ENCODE data around the gene SH2B3. TPM values are rescaled to one million over a fixed set of nuclear protein-coding genes. Genes with fewer than 3 reads are reported as not detected.
"Not testable (repeated sequence)": the region's sequence is repeated elsewhere in the genome, so short reads cannot be mapped to it uniquely, and the experiment has no call there.

The SH2B3 gene
- total RNA-seq, 1 donor from 2014 or later = 11.3 TPM

GRCh38 chr12:111389635-111390034, 16.1 kb upstream of the SH2B3 start:
- Mint-ChIP-seq H3K27me3 (ENCODE audit: low read depth) (no peaks in the 10 kb centered on the region), H3K9me3 (no peaks in the 10 kb centered on the region), H3K4me1 (peaks cover 7% of the 10 kb centered on the region), H3K4me3 (no peak overlapping the region), H3K36me3 (ENCODE audit: low read depth) (no peaks in the 10 kb centered on the region), H3K27ac (ENCODE audit: unreplicated experiment) (no peak overlapping the region)
- no peak for TF ChIP-seq CTCF (conservative IDR thresholded peaks at IDR 0.05)
- DNase-seq (ENCODE audit: low read depth, low spot score) = no peak

- H3K27me3 Mint-ChIP-seq (ENCODE audit: low read depth) = no peaks in the 10 kb centered on the region
- no peaks in the 10 kb centered on the region for H3K9me3 Mint-ChIP-seq
- H3K27ac Mint-ChIP-seq (ENCODE audit: unreplicated experiment) = no peak overlapping the region
- no peaks in the 10 kb centered on the region for H3K36me3 Mint-ChIP-seq (ENCODE audit: low read depth)
- TF ChIP-seq CTCF (conservative IDR thresholded peaks at IDR 0.05) = no peak
- peaks cover 7% of the 10 kb centered on the region for H3K4me1 Mint-ChIP-seq
- no peak for DNase-seq (ENCODE audit: low read depth, low spot score)
- no peak overlapping the region for H3K4me3 Mint-ChIP-seq
Measured at GRCh38 chr12:111390910-111391309, 14.8 kb upstream of the SH2B3 start.

- Mint-ChIP-seq H3K27ac (ENCODE audit: unreplicated experiment) (no peak overlapping the region), H3K4me3 (no peak overlapping the region), H3K36me3 (ENCODE audit: low read depth) (no peaks in the 10 kb centered on the region), H3K9me3 (no peaks in the 10 kb centered on the region), H3K4me1 (no peaks in the 10 kb centered on the region), H3K27me3 (ENCODE audit: low read depth) (no peaks in the 10 kb centered on the region)
- TF ChIP-seq CTCF (conservative IDR thresholded peaks at IDR 0.05) = no peak
- DNase-seq (ENCODE audit: low read depth, low spot score) = no peak
Measured at GRCh38 chr12:111393700-111394300, 11.9 kb upstream of the SH2B3 start.

GRCh38 chr12:111394480-111394879, 11.2 kb upstream of the SH2B3 start:
- Mint-ChIP-seq H3K4me1 (no peaks in the 10 kb centered on the region), H3K4me3 (no peak overlapping the region), H3K27ac (ENCODE audit: unreplicated experiment) (no peak overlapping the region), H3K9me3 (no peaks in the 10 kb centered on the region), H3K36me3 (ENCODE audit: low read depth) (no peaks in the 10 kb centered on the region), H3K27me3 (ENCODE audit: low read depth) (no peaks in the 10 kb centered on the region)
- TF ChIP-seq CTCF (conservative IDR thresholded peaks at IDR 0.05) = no peak
- no peak for DNase-seq (ENCODE audit: low read depth, low spot score)

- H3K36me3 Mint-ChIP-seq (ENCODE audit: low read depth) = no peaks in the 10 kb centered on the region
- no peak for DNase-seq (ENCODE audit: low read depth, low spot score)
- TF ChIP-seq CTCF (conservative IDR thresholded peaks at IDR 0.05) = no peak
- H3K4me3 Mint-ChIP-seq = no peak overlapping the region
- no peaks in the 10 kb centered on the region for H3K4me1 Mint-ChIP-seq
- no peaks in the 10 kb centered on the region for H3K27me3 Mint-ChIP-seq (ENCODE audit: low read depth)
- no peaks in the 10 kb centered on the region for H3K9me3 Mint-ChIP-seq
- no peak overlapping the region for H3K27ac Mint-ChIP-seq (ENCODE audit: unreplicated experiment)
Measured at GRCh38 chr12:111395336-111396187, 10.2 kb upstream of the SH2B3 start.

GRCh38 chr12:111396271-111396670, 9.5 kb upstream of the SH2B3 start:
- not testable (repeated sequence) for H3K27ac Mint-ChIP-seq (ENCODE audit: unreplicated experiment); DNase-seq (ENCODE audit: low read depth, low spot score); H3K4me1 Mint-ChIP-seq; H3K27me3 Mint-ChIP-seq (ENCODE audit: low read depth); H3K9me3 Mint-ChIP-seq; H3K36me3 Mint-ChIP-seq (ENCODE audit: low read depth); H3K4me3 Mint-ChIP-seq
